ENCODE data around the gene ZNF785. TPM values are rescaled to one million over a fixed set of nuclear protein-coding genes. Genes with fewer than 3 reads are reported as not detected.

Gene ZNF785
- total and polyA plus RNA-seq, 2 of the 13 experiments (the other 11 are each of a cell fraction or from before 2014, with no cell fraction given) = 0.01 TPM; not detected in 1

DNA sequence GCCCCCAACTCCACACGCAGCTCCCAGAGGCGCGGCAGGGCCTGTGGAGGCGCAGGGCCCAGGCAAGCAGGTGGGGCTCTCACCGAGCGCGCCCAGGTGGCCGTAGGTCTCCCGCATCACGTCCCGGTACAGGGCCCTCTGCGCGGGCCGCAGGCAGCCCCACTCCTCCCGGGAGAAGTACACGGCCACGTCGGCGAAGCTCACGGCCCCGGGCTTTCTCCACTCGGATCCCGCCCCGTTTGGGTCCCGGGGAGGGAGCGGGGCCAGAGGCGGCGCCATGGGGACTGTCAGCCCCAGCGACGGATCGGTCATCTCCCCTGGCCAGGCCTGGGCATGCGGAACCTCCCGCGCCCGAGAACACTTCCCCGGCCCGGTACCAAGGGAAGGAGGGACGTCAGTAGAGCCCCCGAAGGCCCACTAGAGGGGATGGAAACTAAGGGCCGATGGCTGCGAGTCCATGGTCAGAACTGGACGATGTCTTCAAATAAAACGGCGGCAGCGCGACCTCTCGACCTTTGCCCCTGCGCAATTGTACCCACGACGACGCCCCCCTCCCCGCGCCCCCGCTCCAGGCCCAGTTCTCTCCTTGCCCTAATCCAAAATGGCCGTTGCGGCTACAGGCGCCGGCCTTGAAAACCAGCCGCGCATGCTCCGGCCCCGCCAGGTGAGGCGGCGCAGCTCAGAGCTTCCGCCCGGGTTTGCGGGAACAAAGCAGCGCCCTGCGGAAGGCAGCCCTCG is 51.0 kb downstream of the ZNF785 start, which contains the start of gene ZNF747 (continued):
- TF ChIP-seq, protein P1, sequence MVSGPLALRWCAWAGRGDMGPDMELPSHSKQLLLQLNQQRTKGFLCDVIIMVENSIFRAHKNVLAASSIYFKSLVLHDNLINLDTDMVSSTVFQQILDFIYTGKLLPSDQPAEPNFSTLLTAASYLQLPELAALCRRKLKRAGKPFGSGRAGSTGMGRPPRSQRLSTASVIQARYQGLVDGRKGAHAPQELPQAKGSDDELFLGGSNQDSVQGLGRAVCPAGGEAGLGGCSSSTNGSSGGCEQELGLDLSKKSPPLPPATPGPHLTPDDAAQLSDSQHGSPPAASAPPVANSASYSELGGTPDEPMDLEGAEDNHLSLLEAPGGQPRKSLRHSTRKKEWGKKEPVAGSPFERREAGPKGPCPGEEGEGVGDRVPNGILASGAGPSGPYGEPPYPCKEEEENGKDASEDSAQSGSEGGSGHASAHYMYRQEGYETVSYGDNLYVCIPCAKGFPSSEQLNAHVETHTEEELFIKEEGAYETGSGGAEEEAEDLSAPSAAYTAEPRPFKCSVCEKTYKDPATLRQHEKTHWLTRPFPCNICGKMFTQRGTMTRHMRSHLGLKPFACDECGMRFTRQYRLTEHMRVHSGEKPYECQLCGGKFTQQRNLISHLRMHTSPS (CRISPR knock-in tag; IDR thresholded peaks at IDR 0.05; ENCODE audit: low read depth) = peak; percentile 42; the same call in 1 of the 2 replicates
- TF ChIP-seq NR2F2 (IDR thresholded peaks at IDR 0.05; ENCODE audit: borderline replicate concordance, low read depth) = peak; percentile 81
- TF ChIP-seq TCF7L2 (IDR thresholded peaks at IDR 0.05; ENCODE audit: low read depth, low read length) = no peak
- peak; percentile 83; the same call in 1 of the 2 replicates for TF ChIP-seq ZNF839 (CRISPR knock-in tag; IDR thresholded peaks at IDR 0.05; ENCODE audit: borderline replicate concordance)
- peak; percentile 94 for TF ChIP-seq KMT2A (CRISPR knock-in tag; IDR thresholded peaks at IDR 0.05)
- TF ChIP-seq KAT8 (CRISPR knock-in tag; IDR thresholded peaks at IDR 0.05) = peak; percentile 94
- no peak for TF ChIP-seq ATRX (CRISPR knock-in tag; IDR thresholded peaks at IDR 0.05; ENCODE audit: borderline replicate concordance)
- TF ChIP-seq ZMYM4 (CRISPR knock-in tag; IDR thresholded peaks at IDR 0.05) = peak; percentile 78
- TF ChIP-seq, protein P2, sequence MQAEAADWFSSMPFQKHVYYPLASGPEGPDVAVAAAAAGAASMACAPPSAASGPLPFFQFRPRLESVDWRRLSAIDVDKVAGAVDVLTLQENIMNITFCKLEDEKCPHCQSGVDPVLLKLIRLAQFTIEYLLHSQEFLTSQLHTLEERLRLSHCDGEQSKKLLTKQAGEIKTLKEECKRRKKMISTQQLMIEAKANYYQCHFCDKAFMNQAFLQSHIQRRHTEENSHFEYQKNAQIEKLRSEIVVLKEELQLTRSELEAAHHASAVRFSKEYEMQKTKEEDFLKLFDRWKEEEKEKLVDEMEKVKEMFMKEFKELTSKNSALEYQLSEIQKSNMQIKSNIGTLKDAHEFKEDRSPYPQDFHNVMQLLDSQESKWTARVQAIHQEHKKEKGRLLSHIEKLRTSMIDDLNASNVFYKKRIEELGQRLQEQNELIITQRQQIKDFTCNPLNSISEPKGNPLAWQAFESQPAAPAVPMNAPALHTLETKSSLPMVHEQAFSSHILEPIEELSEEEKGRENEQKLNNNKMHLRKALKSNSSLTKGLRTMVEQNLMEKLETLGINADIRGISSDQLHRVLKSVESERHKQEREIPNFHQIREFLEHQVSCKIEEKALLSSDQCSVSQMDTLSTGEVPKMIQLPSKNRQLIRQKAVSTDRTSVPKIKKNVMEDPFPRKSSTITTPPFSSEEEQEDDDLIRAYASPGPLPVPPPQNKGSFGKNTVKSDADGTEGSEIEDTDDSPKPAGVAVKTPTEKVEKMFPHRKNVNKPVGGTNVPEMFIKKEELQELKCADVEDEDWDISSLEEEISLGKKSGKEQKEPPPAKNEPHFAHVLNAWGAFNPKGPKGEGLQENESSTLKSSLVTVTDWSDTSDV (CRISPR knock-in tag; IDR thresholded peaks at IDR 0.05) = peak; percentile 87
- 0 out of 2 replicates have a peak, but pooled peaks have one; percentile 25 for TF ChIP-seq PAX8 (CRISPR knock-in tag; IDR thresholded peaks at IDR 0.05; ENCODE audit: borderline replicate concordance)
- TF ChIP-seq, protein P3, sequence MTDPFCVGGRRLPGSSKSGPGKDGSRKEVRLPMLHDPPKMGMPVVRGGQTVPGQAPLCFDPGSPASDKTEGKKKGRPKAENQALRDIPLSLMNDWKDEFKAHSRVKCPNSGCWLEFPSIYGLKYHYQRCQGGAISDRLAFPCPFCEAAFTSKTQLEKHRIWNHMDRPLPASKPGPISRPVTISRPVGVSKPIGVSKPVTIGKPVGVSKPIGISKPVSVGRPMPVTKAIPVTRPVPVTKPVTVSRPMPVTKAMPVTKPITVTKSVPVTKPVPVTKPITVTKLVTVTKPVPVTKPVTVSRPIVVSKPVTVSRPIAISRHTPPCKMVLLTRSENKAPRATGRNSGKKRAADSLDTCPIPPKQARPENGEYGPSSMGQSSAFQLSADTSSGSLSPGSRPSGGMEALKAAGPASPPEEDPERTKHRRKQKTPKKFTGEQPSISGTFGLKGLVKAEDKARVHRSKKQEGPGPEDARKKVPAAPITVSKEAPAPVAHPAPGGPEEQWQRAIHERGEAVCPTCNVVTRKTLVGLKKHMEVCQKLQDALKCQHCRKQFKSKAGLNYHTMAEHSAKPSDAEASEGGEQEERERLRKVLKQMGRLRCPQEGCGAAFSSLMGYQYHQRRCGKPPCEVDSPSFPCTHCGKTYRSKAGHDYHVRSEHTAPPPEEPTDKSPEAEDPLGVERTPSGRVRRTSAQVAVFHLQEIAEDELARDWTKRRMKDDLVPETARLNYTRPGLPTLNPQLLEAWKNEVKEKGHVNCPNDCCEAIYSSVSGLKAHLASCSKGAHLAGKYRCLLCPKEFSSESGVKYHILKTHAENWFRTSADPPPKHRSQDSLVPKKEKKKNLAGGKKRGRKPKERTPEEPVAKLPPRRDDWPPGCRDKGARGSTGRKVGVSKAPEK (CRISPR knock-in tag; IDR thresholded peaks at IDR 0.05; ENCODE audit: borderline replicate concordance) = peak; percentile 95
- no peak for TF ChIP-seq ZNF615 (CRISPR knock-in tag; IDR thresholded peaks at IDR 0.05; ENCODE audit: borderline replicate concordance)
- peak; percentile 55; the same call in 1 of the 2 replicates for TF ChIP-seq CHD2 (IDR thresholded peaks at IDR 0.05; ENCODE audit: low read depth, low read length)
- TF ChIP-seq ZBTB7A (CRISPR knock-in tag; IDR thresholded peaks at IDR 0.05) = peak; percentile 82; the same call in 1 of the 2 replicates
- peak; percentile 83 for TF ChIP-seq IKZF4 (CRISPR knock-in tag; IDR thresholded peaks at IDR 0.05; ENCODE audit: borderline replicate concordance, low read depth, not compliant biosample characterization)
- no peak for TF ChIP-seq ZFYVE20 (CRISPR knock-in tag; IDR thresholded peaks at IDR 0.05; ENCODE audit: borderline replicate concordance, low read depth)
- TF ChIP-seq IKZF1 (IDR thresholded peaks at IDR 0.05) = no peak
- TF ChIP-seq ZNF724P (CRISPR knock-in tag; IDR thresholded peaks at IDR 0.05; ENCODE audit: borderline replicate concordance) = no peak
- TF ChIP-seq ZNF652 (CRISPR knock-in tag; IDR thresholded peaks at IDR 0.05; ENCODE audit: borderline replicate concordance, low read depth) = peak; percentile 57
- TF ChIP-seq SP1 (IDR thresholded peaks at IDR 0.05) = no peak
- TF ChIP-seq SP1 (CRISPR knock-in tag; IDR thresholded peaks at IDR 0.05) = peak; percentile 64
- TF ChIP-seq ZNF556 (CRISPR knock-in tag; IDR thresholded peaks at IDR 0.05; ENCODE audit: borderline replicate concordance) = peak; percentile 75; the same call in 1 of the 2 replicates
- TF ChIP-seq HDAC1 (CRISPR knock-in tag; IDR thresholded peaks at IDR 0.05) = peak; percentile 86
- no peak for TF ChIP-seq ZNF260 (CRISPR knock-in tag; IDR thresholded peaks at IDR 0.05; ENCODE audit: borderline replicate concordance, low read depth)
